ENCODE data around the gene DPM3. TPM values are rescaled to one million over a fixed set of nuclear protein-coding genes. Genes with fewer than 3 reads are reported as not detected.

Gene DPM3
- total and polyA plus RNA-seq, 2 of the 13 experiments (the other 11 are each of a cell fraction or from before 2014, with no cell fraction given): 23.2 to 53.4 TPM

DNA sequence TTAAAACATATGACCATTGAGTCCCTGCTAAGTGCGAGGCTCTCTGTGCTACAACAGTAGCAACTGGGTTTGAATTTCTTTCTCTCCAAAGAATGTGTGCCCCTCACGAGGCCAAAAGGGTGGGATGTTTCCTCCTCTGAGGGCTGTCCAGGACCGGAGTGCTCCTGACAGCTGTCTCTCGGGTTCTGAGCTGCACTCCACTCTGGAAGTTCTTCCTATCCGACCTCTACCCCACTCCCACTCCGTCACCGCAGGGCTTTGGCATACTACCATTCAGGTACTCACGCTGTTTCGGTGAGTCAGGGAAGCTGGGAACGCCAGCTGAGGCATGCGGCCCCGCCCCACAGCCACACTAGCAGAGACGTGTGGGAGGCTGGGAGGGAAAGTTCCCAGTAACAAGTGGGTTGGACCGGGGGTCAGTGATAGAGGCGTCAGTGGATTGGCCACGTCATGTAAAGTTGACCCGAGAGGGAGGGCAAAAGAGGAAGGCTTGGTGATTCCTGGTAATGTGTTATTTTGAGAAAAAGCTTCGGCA lies 5.4 kb downstream of the DPM3 start (continued):
- TF ChIP-seq, protein P1, sequence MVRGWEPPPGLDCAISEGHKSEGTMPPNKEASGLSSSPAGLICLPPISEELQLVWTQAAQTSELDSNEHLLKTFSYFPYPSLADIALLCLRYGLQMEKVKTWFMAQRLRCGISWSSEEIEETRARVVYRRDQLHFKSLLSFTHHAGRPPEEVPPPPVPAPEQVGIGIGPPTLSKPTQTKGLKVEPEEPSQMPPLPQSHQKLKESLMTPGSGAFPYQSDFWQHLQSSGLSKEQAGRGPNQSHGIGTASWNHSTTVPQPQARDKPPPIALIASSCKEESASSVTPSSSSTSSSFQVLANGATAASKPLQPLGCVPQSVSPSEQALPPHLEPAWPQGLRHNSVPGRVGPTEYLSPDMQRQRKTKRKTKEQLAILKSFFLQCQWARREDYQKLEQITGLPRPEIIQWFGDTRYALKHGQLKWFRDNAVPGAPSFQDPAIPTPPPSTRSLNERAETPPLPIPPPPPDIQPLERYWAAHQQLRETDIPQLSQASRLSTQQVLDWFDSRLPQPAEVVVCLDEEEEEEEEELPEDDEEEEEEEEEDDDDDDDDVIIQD (CRISPR knock-in tag; IDR thresholded peaks at IDR 0.05; ENCODE audit: low read depth): peak; percentile 81; the same call in 1 of the 2 replicates
- 0 out of 2 replicates have a peak, but pooled peaks have one; percentile 3 for TF ChIP-seq BHLHE40 (IDR thresholded peaks at IDR 0.05; ENCODE audit: low read length)
- TF ChIP-seq KAT7 (CRISPR knock-in tag; IDR thresholded peaks at IDR 0.05; ENCODE audit: borderline replicate concordance): 0 out of 2 replicates have a peak, but pooled peaks have one; percentile 12
- peak; percentile 79 for TF ChIP-seq ZNF878 (CRISPR knock-in tag; IDR thresholded peaks at IDR 0.05)
- no peak for TF ChIP-seq PLRG1 (conservative IDR thresholded peaks at IDR 0.05)
- 0 out of 2 replicates have a peak, but pooled peaks have one; percentile 53 for TF ChIP-seq ISX (CRISPR knock-in tag; conservative IDR thresholded peaks at IDR 0.05)
- no peak for TF ChIP-seq ZNF619 (CRISPR knock-in tag; IDR thresholded peaks at IDR 0.05)
- TF ChIP-seq, protein P2, sequence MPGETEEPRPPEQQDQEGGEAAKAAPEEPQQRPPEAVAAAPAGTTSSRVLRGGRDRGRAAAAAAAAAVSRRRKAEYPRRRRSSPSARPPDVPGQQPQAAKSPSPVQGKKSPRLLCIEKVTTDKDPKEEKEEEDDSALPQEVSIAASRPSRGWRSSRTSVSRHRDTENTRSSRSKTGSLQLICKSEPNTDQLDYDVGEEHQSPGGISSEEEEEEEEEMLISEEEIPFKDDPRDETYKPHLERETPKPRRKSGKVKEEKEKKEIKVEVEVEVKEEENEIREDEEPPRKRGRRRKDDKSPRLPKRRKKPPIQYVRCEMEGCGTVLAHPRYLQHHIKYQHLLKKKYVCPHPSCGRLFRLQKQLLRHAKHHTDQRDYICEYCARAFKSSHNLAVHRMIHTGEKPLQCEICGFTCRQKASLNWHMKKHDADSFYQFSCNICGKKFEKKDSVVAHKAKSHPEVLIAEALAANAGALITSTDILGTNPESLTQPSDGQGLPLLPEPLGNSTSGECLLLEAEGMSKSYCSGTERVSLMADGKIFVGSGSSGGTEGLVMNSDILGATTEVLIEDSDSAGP (CRISPR knock-in tag; IDR thresholded peaks at IDR 0.05; ENCODE audit: borderline replicate concordance): no peak
- TF ChIP-seq ZBTB10 (CRISPR knock-in tag; IDR thresholded peaks at IDR 0.05; ENCODE audit: borderline replicate concordance): no peak
- TF ChIP-seq ZNF607 (CRISPR knock-in tag; IDR thresholded peaks at IDR 0.05; ENCODE audit: borderline replicate concordance): 0 out of 2 replicates have a peak, but pooled peaks have one; percentile 54
- no peak for TF ChIP-seq ZNF446 (CRISPR knock-in tag; IDR thresholded peaks at IDR 0.05)
- TF ChIP-seq, protein P3, sequence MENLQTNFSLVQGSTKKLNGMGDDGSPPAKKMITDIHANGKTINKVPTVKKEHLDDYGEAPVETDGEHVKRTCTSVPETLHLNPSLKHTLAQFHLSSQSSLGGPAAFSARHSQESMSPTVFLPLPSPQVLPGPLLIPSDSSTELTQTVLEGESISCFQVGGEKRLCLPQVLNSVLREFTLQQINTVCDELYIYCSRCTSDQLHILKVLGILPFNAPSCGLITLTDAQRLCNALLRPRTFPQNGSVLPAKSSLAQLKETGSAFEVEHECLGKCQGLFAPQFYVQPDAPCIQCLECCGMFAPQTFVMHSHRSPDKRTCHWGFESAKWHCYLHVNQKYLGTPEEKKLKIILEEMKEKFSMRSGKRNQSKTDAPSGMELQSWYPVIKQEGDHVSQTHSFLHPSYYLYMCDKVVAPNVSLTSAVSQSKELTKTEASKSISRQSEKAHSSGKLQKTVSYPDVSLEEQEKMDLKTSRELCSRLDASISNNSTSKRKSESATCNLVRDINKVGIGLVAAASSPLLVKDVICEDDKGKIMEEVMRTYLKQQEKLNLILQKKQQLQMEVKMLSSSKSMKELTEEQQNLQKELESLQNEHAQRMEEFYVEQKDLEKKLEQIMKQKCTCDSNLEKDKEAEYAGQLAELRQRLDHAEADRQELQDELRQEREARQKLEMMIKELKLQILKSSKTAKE (CRISPR knock-in tag; IDR thresholded peaks at IDR 0.05; ENCODE audit: borderline replicate concordance): no peak; the same call in 1 of the 2 replicates
- 0 out of 2 replicates have a peak, but pooled peaks have one; percentile 87 for TF ChIP-seq CREB3 (CRISPR knock-in tag; IDR thresholded peaks at IDR 0.05)
- TF ChIP-seq ZC3H4 (CRISPR knock-in tag; IDR thresholded peaks at IDR 0.05; ENCODE audit: borderline replicate concordance): peak; percentile 84; the same call in 1 of the 2 replicates
- TF ChIP-seq NR1H2 (CRISPR knock-in tag; IDR thresholded peaks at IDR 0.05; ENCODE audit: borderline replicate concordance, low read depth): no peak
- TF ChIP-seq, protein P4, sequence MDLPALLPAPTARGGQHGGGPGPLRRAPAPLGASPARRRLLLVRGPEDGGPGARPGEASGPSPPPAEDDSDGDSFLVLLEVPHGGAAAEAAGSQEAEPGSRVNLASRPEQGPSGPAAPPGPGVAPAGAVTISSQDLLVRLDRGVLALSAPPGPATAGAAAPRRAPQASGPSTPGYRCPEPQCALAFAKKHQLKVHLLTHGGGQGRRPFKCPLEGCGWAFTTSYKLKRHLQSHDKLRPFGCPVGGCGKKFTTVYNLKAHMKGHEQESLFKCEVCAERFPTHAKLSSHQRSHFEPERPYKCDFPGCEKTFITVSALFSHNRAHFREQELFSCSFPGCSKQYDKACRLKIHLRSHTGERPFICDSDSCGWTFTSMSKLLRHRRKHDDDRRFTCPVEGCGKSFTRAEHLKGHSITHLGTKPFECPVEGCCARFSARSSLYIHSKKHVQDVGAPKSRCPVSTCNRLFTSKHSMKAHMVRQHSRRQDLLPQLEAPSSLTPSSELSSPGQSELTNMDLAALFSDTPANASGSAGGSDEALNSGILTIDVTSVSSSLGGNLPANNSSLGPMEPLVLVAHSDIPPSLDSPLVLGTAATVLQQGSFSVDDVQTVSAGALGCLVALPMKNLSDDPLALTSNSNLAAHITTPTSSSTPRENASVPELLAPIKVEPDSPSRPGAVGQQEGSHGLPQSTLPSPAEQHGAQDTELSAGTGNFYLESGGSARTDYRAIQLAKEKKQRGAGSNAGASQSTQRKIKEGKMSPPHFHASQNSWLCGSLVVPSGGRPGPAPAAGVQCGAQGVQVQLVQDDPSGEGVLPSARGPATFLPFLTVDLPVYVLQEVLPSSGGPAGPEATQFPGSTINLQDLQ (CRISPR knock-in tag; IDR thresholded peaks at IDR 0.05): peak; percentile 6; the same call in 1 of the 2 replicates
